Measurements from ENCODE around the gene ADK.

GRCh38 chr10:74593470-74593869, 442.4 kb downstream of the ADK start:
- TF ChIP-seq CTCF (IDR thresholded peaks at IDR 0.05 in 4 of 5, conservative IDR thresholded peaks at IDR 0.05 in 1 of 5) (no peak), POLR2A (IDR thresholded peaks at IDR 0.05) (no peak)
